Glutamatergic neuron (in vitro differentiated cells): ENCODE measurements around the gene ERI2. TPM values are rescaled to one million over a fixed set of nuclear protein-coding genes. Genes with fewer than 3 reads are reported as not detected.

Experiments used
- DNase-seq: peaks from one replicate; pipeline ENCODE4 v3.0.0; 2022
- H3K27ac Mint-ChIP-seq: one replicate; pipeline ENCODE4 v1.8.0; 2020; ENCODE audit warnings: mild to moderate bottlenecking, mixed read lengths, inconsistent platforms; ENCODE audit not compliant: unreplicated experiment
- H3K27me3 Mint-ChIP-seq: one replicate; pipeline ENCODE4 v1.8.0; 2020; ENCODE audit warnings: mild to moderate bottlenecking, moderate library complexity, mixed read lengths, inconsistent platforms; ENCODE audit not compliant: unreplicated experiment
- H3K36me3 Mint-ChIP-seq: one replicate; pipeline ENCODE4 v1.8.0; 2020; ENCODE audit warnings: mild to moderate bottlenecking, mixed read lengths, inconsistent platforms; ENCODE audit not compliant: unreplicated experiment
- H3K4me1 Mint-ChIP-seq: one replicate; pipeline ENCODE4 v1.8.0; 2020; ENCODE audit warnings: mild to moderate bottlenecking, low read depth, mixed read lengths, inconsistent platforms; ENCODE audit not compliant: unreplicated experiment
- H3K4me3 Mint-ChIP-seq: one replicate; pipeline ENCODE4 v1.8.0; 2020; ENCODE audit warnings: mild to moderate bottlenecking, mixed read lengths, inconsistent platforms; ENCODE audit not compliant: unreplicated experiment
- H3K9me3 Mint-ChIP-seq: one replicate; pipeline ENCODE4 v1.8.0; 2020; ENCODE audit warnings: mild to moderate bottlenecking, moderate library complexity, mixed read lengths, inconsistent platforms; ENCODE audit not compliant: unreplicated experiment
- CTCF ChIP-seq: fragments of 200-600 bp; sonication (generic); IDR thresholded peaks from one replicate; pipeline ENCODE4 v1.5.0; 2021; ENCODE audit not compliant: partially characterized antibody, unreplicated experiment
- total RNA-seq: library from RNA; stranded (reverse); fragmentation: NEBNext Ultra II Directional; extraction: Animal tissue kit (Norgen Biotek cat#: 25700); gene quantifications from one replicate; pipeline ENCODE4 v1.2.1, GENCODE V29; 2021; ENCODE audit not compliant: unreplicated experiment

The ERI2 gene
- total RNA-seq, 1 donor from 2014 or later, result 14.2 TPM

DNA sequence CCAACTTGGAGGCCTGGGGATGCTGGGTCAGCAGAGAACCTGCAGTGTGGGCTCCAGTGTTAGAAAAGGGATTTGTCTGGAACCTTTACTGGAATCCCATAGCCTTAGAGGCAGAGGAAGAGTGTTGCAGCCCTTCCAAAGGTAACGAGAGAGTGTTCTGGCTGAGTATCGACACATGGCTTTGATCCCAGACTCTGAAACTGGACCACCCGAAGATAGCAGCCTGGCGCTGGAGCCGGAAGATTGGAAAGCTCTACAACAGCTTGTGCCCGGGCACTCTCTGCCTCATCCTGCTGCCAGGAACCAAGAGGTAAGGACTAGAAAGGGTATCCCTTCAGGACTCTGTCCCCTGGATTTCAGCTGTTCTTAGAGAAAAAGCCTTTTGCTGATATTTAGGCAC is 39.8 kb upstream of the ERI2 start:
- no peaks in the 10 kb centered on the region for H3K9me3 Mint-ChIP-seq
- TF ChIP-seq CTCF, result no peak
- no peaks in the 10 kb centered on the region for H3K27me3 Mint-ChIP-seq
- H3K4me3 Mint-ChIP-seq, result no peak overlapping the region
- H3K4me1 Mint-ChIP-seq, result no peaks in the 10 kb centered on the region
- no peak overlapping the region for H3K27ac Mint-ChIP-seq
- H3K36me3 Mint-ChIP-seq, result no peaks in the 10 kb centered on the region
- no peak for DNase-seq

DNA sequence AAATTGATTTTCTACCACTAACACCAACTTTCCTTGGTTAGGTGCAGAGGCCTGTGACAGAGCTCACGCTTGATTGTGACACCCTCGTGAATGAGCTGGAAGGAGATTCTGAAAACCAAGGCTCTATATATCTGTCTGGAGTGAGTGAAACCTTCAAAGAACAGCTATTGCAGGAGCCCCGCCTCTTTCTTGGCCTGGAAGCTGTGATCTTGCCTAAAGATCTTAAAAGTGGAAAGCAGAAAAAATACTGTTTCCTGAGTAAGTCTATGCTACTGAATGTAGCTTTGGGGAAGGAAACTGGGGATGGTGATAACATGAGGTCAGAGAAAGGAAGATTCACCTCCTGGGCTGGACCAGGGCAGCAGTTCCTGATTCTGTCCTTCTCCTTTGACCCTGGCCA is 38.3 kb upstream of the ERI2 start:
- Mint-ChIP-seq H3K4me3 (no peak overlapping the region), H3K36me3 (no peaks in the 10 kb centered on the region), H3K27me3 (no peaks in the 10 kb centered on the region), H3K4me1 (no peaks in the 10 kb centered on the region), H3K9me3 (no peaks in the 10 kb centered on the region), H3K27ac (no peak overlapping the region)
- no peak for TF ChIP-seq CTCF
- DNase-seq, result no peak

GRCh38 chr16:20844054-20844453 is 37.8 kb upstream of the ERI2 start:
- TF ChIP-seq CTCF, result no peak
- Mint-ChIP-seq H3K4me1 (no peaks in the 10 kb centered on the region), H3K36me3 (no peaks in the 10 kb centered on the region), H3K27ac (no peak overlapping the region), H3K27me3 (no peaks in the 10 kb centered on the region), H3K9me3 (no peaks in the 10 kb centered on the region), H3K4me3 (no peak overlapping the region)
- DNase-seq, result no peak

DNA sequence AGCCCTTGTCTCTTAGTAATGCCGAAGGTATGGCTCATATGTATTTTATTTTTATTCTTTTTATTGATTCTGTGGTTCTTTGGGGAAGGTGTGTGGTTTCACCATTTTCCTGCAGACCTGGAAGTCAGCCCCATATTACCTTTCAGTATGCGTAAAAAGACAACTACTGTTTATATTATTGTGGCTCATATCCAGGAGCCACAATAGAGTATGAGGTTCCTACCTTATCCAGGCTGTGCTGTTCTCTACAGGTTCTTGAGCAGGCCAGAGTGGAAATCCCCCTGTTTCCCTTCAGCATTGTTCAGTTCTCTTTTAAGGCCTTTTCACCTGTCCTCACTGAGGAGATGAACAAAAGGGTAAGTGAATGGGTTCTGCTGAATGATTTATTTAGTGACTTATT is 33.2 kb upstream of the ERI2 start:
- no peak overlapping the region for H3K27ac Mint-ChIP-seq
- no peaks in the 10 kb centered on the region for H3K4me1 Mint-ChIP-seq
- TF ChIP-seq CTCF, result no peak

GRCh38 chr16:20838240-20838639 is 32.0 kb upstream of the ERI2 start:
- H3K4me1 Mint-ChIP-seq, result no peaks in the 10 kb centered on the region
- no peaks in the 10 kb centered on the region for H3K27me3 Mint-ChIP-seq
- DNase-seq, result no peak
- TF ChIP-seq CTCF, result no peak
- H3K9me3 Mint-ChIP-seq, result no peaks in the 10 kb centered on the region
- H3K4me3 Mint-ChIP-seq, result no peak overlapping the region
- peaks cover 23% of the 10 kb centered on the region for H3K36me3 Mint-ChIP-seq
- H3K27ac Mint-ChIP-seq, result no peak overlapping the region

More for the DNA sequence above, 33.2 kb upstream of the ERI2 start:
- no peak for DNase-seq
- Mint-ChIP-seq H3K4me3 (no peak overlapping the region), H3K9me3 (no peaks in the 10 kb centered on the region), H3K36me3 (peaks cover 16% of the 10 kb centered on the region), H3K27me3 (no peaks in the 10 kb centered on the region)
